LNCaP clone FGC (cell line): ENCODE results near the gene OPA1.

ENCODE experiments used
- DNase-seq: peaks from one replicate; pipeline ENCODE4 v3.0.0-alpha.2; 2011; ENCODE audit warnings: low read depth
- H3K4me3 ChIP-seq: 2 replicates; pipeline ENCODE4 v1.5.1; 2011; ENCODE audit warnings: mild to moderate bottlenecking, low read depth, low read length, control low read depth
- CTCF ChIP-seq: IDR thresholded peaks from 2 replicates; pipeline ENCODE4 v1.5.1; 2012; ENCODE audit warnings: mild to moderate bottlenecking; ENCODE audit not compliant: control insufficient read depth, insufficient read depth; ENCODE audit errors: extremely low read depth

The OPA1 gene

GRCh38 chr3:193681631-193682030 lies 88.6 kb downstream of the OPA1 start:
- TF ChIP-seq CTCF = no peak
- H3K4me3 ChIP-seq = no peak overlapping the region
- DNase-seq = no peak

GRCh38 chr3:193686665-193687483 lies 93.9 kb downstream of the OPA1 start:
- no peak for DNase-seq
- TF ChIP-seq CTCF = no peak
- H3K4me3 ChIP-seq = no peak overlapping the region

- no peak for TF ChIP-seq CTCF
- H3K4me3 ChIP-seq = no peak overlapping the region
- DNase-seq = no peak
These were observed 96.1 kb downstream of the OPA1 start for GRCh38 chr3:193688834-193689714.

GRCh38 chr3:193693774-193694173 lies 100.8 kb downstream of the OPA1 start:
- no peak for TF ChIP-seq CTCF
- H3K4me3 ChIP-seq = no peak overlapping the region
- DNase-seq = no peak

GRCh38 chr3:193701953-193702635 lies 109.1 kb downstream of the OPA1 start:
- no peak for DNase-seq
- no peak overlapping the region for H3K4me3 ChIP-seq
- TF ChIP-seq CTCF = no peak

- no peak for TF ChIP-seq CTCF
- no peak overlapping the region for H3K4me3 ChIP-seq
- DNase-seq = no peak
These were observed 110.0 kb downstream of the OPA1 start for GRCh38 chr3:193702967-193703366.
